ENCODE results near the gene NCOA1.

NCOA1 gene

DNA sequence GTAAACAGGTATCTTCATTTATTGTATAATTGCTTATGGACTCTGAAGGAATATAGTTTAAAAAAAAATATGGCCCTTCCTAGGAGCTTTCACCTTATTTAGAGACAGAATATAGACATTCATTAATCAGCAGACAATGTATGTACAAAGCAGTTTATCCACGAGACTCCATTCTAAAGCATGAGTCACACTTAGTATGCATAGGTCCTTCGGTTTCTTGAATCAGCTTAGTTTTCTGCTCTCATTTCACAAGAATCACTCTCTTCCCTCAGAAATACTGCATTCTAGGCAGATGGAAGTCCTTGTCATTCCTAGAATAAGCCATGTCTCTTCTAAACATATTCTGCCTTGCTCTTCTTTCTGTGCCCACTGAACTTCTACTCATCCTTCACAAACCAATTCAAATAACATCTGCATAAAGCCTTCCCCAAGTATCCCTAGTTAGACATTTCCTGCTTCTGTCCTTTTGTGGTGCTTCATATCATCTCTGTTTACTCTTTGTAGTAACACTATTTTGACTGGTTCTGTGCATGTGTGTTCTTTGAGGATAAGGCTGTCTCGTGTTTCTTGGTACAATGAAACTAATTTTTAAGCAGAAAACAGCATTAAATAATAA is 217.6 kb downstream of the NCOA1 start:
- no peak for TF ChIP-seq CTCF (IDR thresholded peaks at IDR 0.05; ENCODE audit: insufficient read depth, missing control alignments)
- FAIRE-seq (no peak), DNase-seq (ENCODE audit: insufficient read length, low spot score) (no peak)

DNA sequence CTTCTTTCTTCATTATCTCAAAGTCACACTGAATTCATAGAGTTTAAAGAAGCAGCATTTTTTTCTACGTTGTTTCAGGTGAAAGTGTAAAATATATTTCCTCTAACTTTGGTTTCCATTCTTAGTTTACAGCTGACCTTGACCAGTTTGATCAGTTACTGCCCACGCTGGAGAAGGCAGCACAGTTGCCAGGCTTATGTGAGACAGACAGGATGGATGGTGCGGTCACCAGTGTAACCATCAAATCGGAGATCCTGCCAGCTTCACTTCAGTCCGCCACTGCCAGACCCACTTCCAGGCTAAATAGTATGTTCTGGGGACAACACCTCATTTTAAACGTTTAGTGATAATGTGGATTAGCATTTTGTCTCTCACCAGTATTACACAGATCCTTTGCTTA is 219.8 kb downstream of the NCOA1 start:
- FAIRE-seq: no peak
- DNase-seq (ENCODE audit: insufficient read length, low spot score): no peak
- TF ChIP-seq CTCF (IDR thresholded peaks at IDR 0.05; ENCODE audit: insufficient read depth, missing control alignments): no peak

DNA sequence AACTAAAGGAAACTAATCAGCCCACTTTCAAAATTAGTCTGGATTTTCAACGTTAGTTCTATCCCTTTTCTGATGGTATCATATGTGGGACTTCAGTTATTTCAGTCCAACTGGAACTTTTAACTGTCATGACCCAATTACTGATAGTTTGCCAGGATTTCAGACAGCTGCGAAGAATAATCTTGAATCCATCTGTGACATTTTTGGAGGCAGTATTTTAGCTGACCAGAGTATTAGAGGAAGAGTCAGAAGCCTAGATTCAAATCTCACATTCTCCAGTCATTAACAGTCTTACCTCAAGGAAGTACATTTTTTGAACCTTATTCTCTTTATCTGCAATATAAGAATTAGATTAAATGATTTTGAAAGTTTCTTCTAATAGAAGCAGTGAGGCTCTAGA is 220.8 kb downstream of the NCOA1 start:
- no peak for DNase-seq (ENCODE audit: insufficient read length, low spot score)
- no peak for FAIRE-seq
- TF ChIP-seq CTCF (IDR thresholded peaks at IDR 0.05; ENCODE audit: insufficient read depth, missing control alignments): no peak

DNA sequence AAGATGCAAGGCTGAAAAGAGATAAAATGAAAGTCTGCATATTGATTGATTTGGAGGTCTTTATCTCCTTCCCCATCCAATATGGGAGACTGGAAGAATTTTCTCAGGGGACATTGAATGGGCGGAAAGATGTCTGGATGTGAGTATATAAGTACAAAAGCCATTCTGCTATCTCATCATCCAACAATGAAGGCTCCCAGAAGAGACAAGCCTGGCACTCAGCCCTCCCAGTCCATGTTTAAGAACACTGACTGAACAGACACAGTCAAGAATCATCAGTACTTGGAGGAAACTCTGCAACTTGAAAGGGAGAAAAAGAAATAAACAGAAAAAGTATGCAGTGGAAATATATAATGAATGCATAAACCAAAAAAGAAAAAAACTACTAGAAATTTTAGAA is 221.2 kb downstream of the NCOA1 start:
- DNase-seq (ENCODE audit: insufficient read length, low spot score) (no peak), FAIRE-seq (no peak)
- no peak for TF ChIP-seq CTCF (IDR thresholded peaks at IDR 0.05; ENCODE audit: insufficient read depth, missing control alignments)

DNA sequence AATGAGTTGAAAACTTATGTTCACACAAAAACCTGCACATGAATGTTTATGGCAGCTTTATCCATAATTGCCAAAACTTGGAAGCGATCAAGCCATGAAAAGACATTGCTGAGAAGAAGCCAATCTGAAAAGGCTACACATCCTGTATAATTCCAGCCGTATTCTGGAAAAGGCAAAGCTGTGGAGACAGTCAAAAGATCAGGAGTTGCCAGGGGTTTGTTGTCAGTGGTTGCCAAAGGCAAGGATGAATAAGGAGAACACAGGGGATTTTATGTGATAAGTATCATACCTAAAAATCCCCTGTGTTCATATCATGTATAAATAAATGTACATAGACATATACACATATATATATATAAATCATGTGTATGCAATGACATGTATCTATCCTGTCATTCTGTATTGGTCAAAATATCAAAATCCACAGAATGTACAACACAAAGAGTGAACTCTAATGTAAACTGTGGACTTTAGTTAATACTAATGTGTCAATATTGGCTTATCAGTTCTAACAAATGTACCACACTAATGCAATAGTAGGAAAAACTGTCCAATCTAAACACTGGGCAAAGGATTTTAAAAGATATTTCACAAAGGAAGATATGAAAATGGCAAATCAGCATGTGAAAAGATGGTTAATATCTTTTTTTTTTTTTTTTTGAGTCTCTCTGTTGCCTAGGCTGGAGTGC is 226.4 kb downstream of the NCOA1 start:
- FAIRE-seq (no peak), DNase-seq (ENCODE audit: insufficient read length, low spot score) (no peak)
- no peak for TF ChIP-seq CTCF (IDR thresholded peaks at IDR 0.05; ENCODE audit: insufficient read depth, missing control alignments)

GRCh38 chr2:24720310-24720709 is 229.3 kb downstream of the NCOA1 start:
- no peak for DNase-seq (ENCODE audit: insufficient read length, low spot score)
- FAIRE-seq: no peak
- no peak for TF ChIP-seq CTCF (IDR thresholded peaks at IDR 0.05; ENCODE audit: insufficient read depth, missing control alignments)

DNA sequence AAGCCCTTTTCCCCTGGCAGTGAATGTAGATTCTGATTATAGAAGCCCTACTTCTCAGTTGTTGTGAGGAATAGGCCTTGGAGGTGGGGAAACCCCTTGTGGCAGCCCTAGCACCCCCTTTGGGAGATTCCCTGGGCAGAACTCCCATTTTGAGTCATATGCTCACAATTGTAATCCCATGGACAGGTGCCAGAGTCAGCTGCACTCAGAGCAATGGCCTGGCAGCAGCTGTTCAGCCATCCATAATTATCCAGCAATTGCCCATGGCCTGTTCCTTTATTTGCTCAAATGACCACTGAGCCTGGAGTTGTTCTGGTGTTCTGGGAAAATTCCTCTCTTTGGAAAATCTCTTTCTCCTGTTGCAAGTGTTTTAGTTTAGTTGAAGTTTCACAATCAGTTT is 230.4 kb downstream of the NCOA1 start:
- no peak for DNase-seq (ENCODE audit: insufficient read length, low spot score)

More for the DNA sequence above, 230.4 kb downstream of the NCOA1 start:
- FAIRE-seq: no peak
- no peak for TF ChIP-seq CTCF (IDR thresholded peaks at IDR 0.05; ENCODE audit: insufficient read depth, missing control alignments)

All from D721Med (cell line).